Fibroblast of lung (primary cell): Measurements from ENCODE around the gene STK4. TPM values are rescaled to one million over a fixed set of nuclear protein-coding genes. Genes with fewer than 3 reads are reported as not detected.

Source experiments
- DNase-seq, 2 donors: peaks; one replicate each; pipeline versions ENCODE4 v3.0.0 to v3.0.0-alpha.2; 2010; ENCODE audit warnings: low read depth in 2 of 2
- H2AFZ ChIP-seq: 2 replicates; pipeline ENCODE4 v1.5.1; 2012; ENCODE audit warnings: low read length, control low read depth, inconsistent platforms
- H3K27ac ChIP-seq: 2 replicates; pipeline ENCODE4 v1.5.1; 2011; ENCODE audit warnings: low read length, control low read depth; ENCODE audit not compliant: insufficient read depth
- H3K27me3 ChIP-seq: 2 replicates; pipeline ENCODE4 v1.5.1; 2011; ENCODE audit warnings: mild to moderate bottlenecking, low read length; ENCODE audit not compliant: control insufficient read depth, insufficient read depth
- H3K36me3 ChIP-seq: 2 replicates; pipeline ENCODE4 v1.5.1; 2011; ENCODE audit warnings: low read length; ENCODE audit not compliant: control insufficient read depth, insufficient read depth
- H3K4me1 ChIP-seq: 2 replicates; pipeline ENCODE4 v1.5.1; 2011; ENCODE audit warnings: low read length; ENCODE audit not compliant: control insufficient read depth, insufficient read depth; ENCODE audit errors: extremely low read depth
- H3K4me2 ChIP-seq: 2 replicates; pipeline ENCODE4 v1.5.1; 2011; ENCODE audit warnings: low read length, control low read depth; ENCODE audit not compliant: insufficient read depth; ENCODE audit errors: extremely low read depth
- H3K4me3 ChIP-seq, 4 experiments: fragments of 200-600 bp in 1 of 4; sonication (generic) in 1 of 4; replicated peaks in 1 of 4; 2 replicates each; pipeline ENCODE4 v1.5.1; 2011 to 2016; ENCODE audit warnings: low read length in 4 of 4, low read depth in 3 of 4, mild to moderate bottlenecking in 3 of 4, control low read depth in 2 of 4, inconsistent platforms in 1 of 4, mixed read lengths in 1 of 4; ENCODE audit not compliant: insufficient read depth in 1 of 4; ENCODE audit errors: control extremely low read depth in 1 of 4
- H3K79me2 ChIP-seq: 2 replicates; pipeline ENCODE4 v1.5.1; 2012; ENCODE audit warnings: mild to moderate bottlenecking, low read length, inconsistent platforms; ENCODE audit not compliant: control insufficient read depth, insufficient read depth
- H3K9ac ChIP-seq: 2 replicates; pipeline ENCODE4 v1.5.1; 2011; ENCODE audit warnings: mild to moderate bottlenecking, low read length, control low read depth; ENCODE audit not compliant: insufficient read depth
- H3K9me3 ChIP-seq: 2 replicates; pipeline ENCODE4 v1.5.1; 2012; ENCODE audit warnings: low read depth, low read length; ENCODE audit not compliant: control insufficient read depth, insufficient read depth
- H4K20me1 ChIP-seq: 2 replicates; pipeline ENCODE4 v1.5.1; 2011; ENCODE audit warnings: low read length; ENCODE audit not compliant: control insufficient read depth, insufficient read depth; ENCODE audit errors: extremely low read depth
- CTCF ChIP-seq, 2 donors: IDR thresholded peaks in 1 of 2; conservative IDR thresholded peaks in 1 of 2; 1 replicate in 1 of 2; 2 replicates in 1 of 2; pipeline ENCODE4 v1.5.1; 2011 to 2012; ENCODE audit warnings: low read length in 2 of 2, control low read depth in 1 of 2, inconsistent platforms in 1 of 2, low read depth in 1 of 2, mild to moderate bottlenecking in 1 of 2
- EZH2 ChIP-seq: IDR thresholded peaks from 2 replicates; pipeline ENCODE4 v1.5.1; 2012; ENCODE audit warnings: low read length, control low read depth, mild to moderate bottlenecking; ENCODE audit errors: missing control alignments
- polyA plus RNA-seq, 2 donors: library from polyadenylated mRNA; depleted of rRNA in 1 of 2; stranded (reverse) in 1 of 2; unstranded in 1 of 2; fragments of >200 nt; gene quantifications; 2 replicates each; pipeline ENCODE4 v1.2.1, GENCODE V29; 2011 to 2012; ENCODE audit warnings: missing spikeins in 1 of 2
- total RNA-seq: library from RNA; depleted of rRNA; stranded (reverse); fragments of >200 nt; gene quantifications from 2 replicates; pipeline ENCODE4 v1.2.1, GENCODE V29; 2014

The STK4 gene
- total and polyA plus RNA-seq, 2 donors (not counting 1 experiment from before 2014, with no cell fraction given) = 19.0 to 31.7 TPM

DNA sequence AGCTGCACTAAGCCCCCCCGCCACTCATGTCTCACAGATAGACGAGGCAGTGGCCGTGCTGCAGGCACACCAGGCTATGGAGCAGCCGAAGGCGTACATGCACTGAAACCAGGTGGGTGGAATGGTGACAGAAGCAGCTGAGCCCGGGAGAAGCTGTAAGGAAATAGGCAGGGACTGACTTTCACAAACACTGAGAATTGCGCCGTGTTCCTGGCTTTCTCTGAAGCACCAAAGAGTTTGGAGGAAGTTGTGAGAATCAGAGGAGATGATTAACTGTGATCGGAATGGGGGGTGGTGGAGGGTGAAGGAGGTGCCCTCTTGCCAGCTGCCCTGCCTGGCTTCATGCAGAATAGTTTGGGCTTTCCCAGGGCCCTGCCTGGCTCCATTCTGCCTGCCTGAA is 27.7 kb upstream of the STK4 start:
- DNase-seq = no peak
- no peak overlapping the region for H3K4me2 ChIP-seq
- H3K9me3 ChIP-seq = no peaks in the 10 kb centered on the region
- no peaks in the 10 kb centered on the region for H3K27me3 ChIP-seq
- H3K36me3 ChIP-seq = peaks cover 19% of the 10 kb centered on the region
- H3K27ac ChIP-seq = no peak overlapping the region
- H3K4me3 ChIP-seq = no peak overlapping the region
- no peak for TF ChIP-seq CTCF (conservative IDR thresholded peaks at IDR 0.05 in 1 of 2, IDR thresholded peaks at IDR 0.05 in 1 of 2; ENCODE audit: low read depth in 1 of 2, low read length in 2 of 2)
- TF ChIP-seq EZH2 = no peak
- no peaks in the 10 kb centered on the region for H3K4me1 ChIP-seq
- H3K79me2 ChIP-seq = no peaks in the 10 kb centered on the region
- H4K20me1 ChIP-seq = no peaks in the 10 kb centered on the region
- H3K9ac ChIP-seq = no peak overlapping the region
- H2AFZ ChIP-seq = no peak overlapping the region

DNA sequence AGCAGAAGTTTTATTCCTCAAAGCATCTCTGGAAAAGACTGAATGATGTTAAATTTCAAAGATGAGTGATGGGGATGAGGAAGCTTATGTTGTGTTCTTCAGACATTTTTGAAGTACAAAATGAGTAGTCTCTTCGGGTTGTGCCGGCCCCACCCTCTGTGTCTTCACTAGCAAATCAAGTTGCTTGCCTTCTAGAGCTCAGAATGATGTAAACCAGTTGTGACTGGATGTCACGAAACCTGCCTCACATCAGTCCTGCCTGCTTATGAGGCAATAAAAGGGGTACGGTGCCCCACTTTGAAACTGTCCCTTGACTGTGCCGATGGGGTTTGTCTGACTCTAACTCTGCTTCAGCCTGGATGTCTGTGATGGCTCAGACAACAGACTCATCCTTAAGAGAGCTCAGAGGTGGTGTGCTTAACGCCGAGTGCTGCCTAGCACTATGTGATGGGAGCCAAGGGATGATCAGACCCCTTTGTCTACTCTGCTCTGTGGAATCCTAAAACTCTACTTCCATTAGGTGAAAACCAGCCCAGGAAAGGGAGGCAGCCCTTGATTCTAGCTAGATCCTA is 25.1 kb upstream of the STK4 start:
- Histone ChIP-seq H2AFZ (no peak overlapping the region), H3K4me1 (no peaks in the 10 kb centered on the region), H3K4me3 (no peak overlapping the region), H4K20me1 (no peaks in the 10 kb centered on the region), H3K27ac (no peak overlapping the region), H3K27me3 (no peaks in the 10 kb centered on the region), H3K36me3 (peaks cover 19% of the 10 kb centered on the region), H3K9me3 (no peaks in the 10 kb centered on the region), H3K79me2 (no peaks in the 10 kb centered on the region), H3K9ac (no peak overlapping the region), H3K4me2 (no peak overlapping the region)
- DNase-seq = no peak
- no peak for TF ChIP-seq CTCF (conservative IDR thresholded peaks at IDR 0.05 in 1 of 2, IDR thresholded peaks at IDR 0.05 in 1 of 2; ENCODE audit: low read depth in 1 of 2, low read length in 2 of 2)
- TF ChIP-seq EZH2 = no peak

DNA sequence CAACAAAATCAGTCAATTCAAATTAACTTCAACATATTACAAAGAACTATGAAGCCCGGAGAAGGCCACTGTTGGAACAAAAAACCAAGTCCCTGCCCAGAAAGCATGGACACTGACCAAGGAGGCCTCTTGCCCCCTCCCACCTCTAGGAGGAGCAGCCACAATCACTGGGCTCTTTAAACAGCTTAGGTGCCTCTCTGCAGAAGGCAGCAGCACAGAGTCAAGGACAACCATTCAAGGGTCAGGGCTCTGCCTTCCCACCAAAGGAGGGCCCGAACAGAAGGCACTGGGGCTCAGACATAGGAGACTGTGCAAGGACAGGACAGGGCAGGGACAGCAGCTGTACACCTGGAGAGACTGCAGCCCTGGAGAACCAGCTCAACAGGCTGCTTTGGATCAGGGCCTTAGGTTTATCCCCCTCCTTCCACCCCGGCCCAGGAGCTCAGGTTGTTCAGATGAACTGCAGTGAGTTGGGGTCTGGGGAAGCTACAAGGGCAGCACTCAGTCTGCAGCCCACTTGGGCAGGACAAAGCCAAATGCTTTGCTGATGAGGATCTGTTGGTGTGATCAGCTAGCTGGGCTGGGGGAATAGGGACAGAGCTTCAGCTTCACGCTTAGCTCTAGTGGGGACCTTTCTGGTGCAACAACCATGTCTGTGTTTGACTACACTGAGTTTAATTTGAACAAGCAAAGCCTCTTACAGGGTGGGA is 23.9 kb upstream of the STK4 start:
- Histone ChIP-seq H3K4me2 (no peak overlapping the region), H3K27ac (no peak overlapping the region), H3K4me3 (no peak overlapping the region), H3K9ac (no peak overlapping the region), H4K20me1 (no peaks in the 10 kb centered on the region), H3K4me1 (no peaks in the 10 kb centered on the region), H3K36me3 (peaks cover 14% of the 10 kb centered on the region), H3K27me3 (no peaks in the 10 kb centered on the region), H3K79me2 (no peaks in the 10 kb centered on the region), H2AFZ (no peak overlapping the region), H3K9me3 (no peaks in the 10 kb centered on the region)
- DNase-seq = no peak
- TF ChIP-seq CTCF (conservative IDR thresholded peaks at IDR 0.05 in 1 of 2, IDR thresholded peaks at IDR 0.05 in 1 of 2; ENCODE audit: low read depth in 1 of 2, low read length in 2 of 2) (peak in 1 of 2 donors; percentile 9), EZH2 (no peak)
